Hepatocyte (in vitro differentiated cells): ENCODE measurements around the gene MFSD6. TPM values are rescaled to one million over a fixed set of nuclear protein-coding genes. Genes with fewer than 3 reads are reported as not detected.

Source experiments
- DNase-seq: peaks from one replicate; pipeline ENCODE4 v3.0.0-alpha.2; 2016; ENCODE audit warnings: low spot score
- H2AFZ ChIP-seq: fragments of 200-600 bp; sonication (generic); 2 replicates; pipeline ENCODE4 v1.6.0; 2016; ENCODE audit warnings: antibody characterized with exemption, mild to moderate bottlenecking
- H3K27ac ChIP-seq: fragments of 200-600 bp; sonication (generic); 2 replicates; pipeline ENCODE4 v1.5.1; 2016; ENCODE audit warnings: mild to moderate bottlenecking
- H3K27me3 ChIP-seq: fragments of 200-600 bp; sonication (generic); 2 replicates; pipeline ENCODE4 v1.6.1; 2016
- H3K36me3 ChIP-seq: fragments of 200-600 bp; sonication (generic); replicated peaks from 2 replicates; pipeline ENCODE4 v1.5.1; 2016; ENCODE audit warnings: low read depth; ENCODE audit not compliant: insufficient read depth
- H3K4me1 ChIP-seq: fragments of 200-600 bp; sonication (generic); 2 replicates; pipeline ENCODE4 v1.5.1; 2016; ENCODE audit warnings: mild to moderate bottlenecking, moderate library complexity; ENCODE audit not compliant: insufficient read depth
- H3K4me2 ChIP-seq: fragments of 200-600 bp; sonication (generic); 2 replicates; pipeline ENCODE4 v1.6.0; 2016
- H3K4me3 ChIP-seq: fragments of 200-600 bp; sonication (generic); 2 replicates; pipeline ENCODE4 v1.5.1; 2016; ENCODE audit warnings: mild to moderate bottlenecking
- H3K79me2 ChIP-seq: fragments of 200-600 bp; sonication (generic); 2 replicates; pipeline ENCODE4 v1.6.0; 2017; ENCODE audit warnings: mild to moderate bottlenecking
- H3K9me2 ChIP-seq: fragments of 200-600 bp; sonication (generic); replicated peaks from 2 replicates; pipeline ENCODE4 v1.6.0; 2017; ENCODE audit warnings: mild to moderate bottlenecking; ENCODE audit not compliant: insufficient read depth
- H3K9me3 ChIP-seq: fragments of 200-600 bp; sonication (generic); 2 replicates; pipeline ENCODE4 v1.5.1; 2016; ENCODE audit warnings: low read depth, mild to moderate bottlenecking
- H4K20me1 ChIP-seq: fragments of 200-600 bp; sonication (generic); 2 replicates; pipeline ENCODE4 v1.6.0; 2016; ENCODE audit warnings: mild to moderate bottlenecking; ENCODE audit not compliant: insufficient read depth, poor library complexity, severe bottlenecking
- EZH2 ChIP-seq: fragments of 200-600 bp; sonication (generic); IDR thresholded peaks from 2 replicates; pipeline ENCODE4 v1.6.1; 2016; ENCODE audit warnings: antibody characterized with exemption, mild to moderate bottlenecking, borderline replicate concordance
- EZH2phosphoT487 ChIP-seq: fragments of 200-600 bp; sonication (generic); IDR thresholded peaks from one replicate; pipeline ENCODE4 v1.6.1; 2018; ENCODE audit warnings: antibody characterized with exemption, mild to moderate bottlenecking, low read depth, moderate library complexity; ENCODE audit not compliant: unreplicated experiment, severe bottlenecking
- WGBS: methylation state at CpG from one replicate; pipeline ENCODE4 v1.1.6; 2016; ENCODE audit warnings: low lambda C conversion rate; ENCODE audit errors: missing lambda C conversion rate; 5-methylcytosine and 5-hydroxymethylcytosine counted together
- polyA plus RNA-seq: library from polyadenylated mRNA; unstranded; fragments of >200 nt; fragmentation: Nextera tagmentation; extraction: Ambion mirVana; gene quantifications from 2 replicates; pipeline ENCODE4 v1.2.1, GENCODE V29; 2016
- total RNA-seq: library from RNA; depleted of rRNA; stranded (reverse); fragments of >200 nt; gene quantifications from 2 replicates; pipeline ENCODE4 v1.2.3, GENCODE V29; 2014
- TF ChIP-seq, protein P1 (sequence below): fragments of 200-600 bp; sonication (generic); IDR thresholded peaks from 2 replicates; pipeline ENCODE4 v1.5.1; 2016; ENCODE audit warnings: antibody characterized with exemption, mild to moderate bottlenecking; ENCODE audit not compliant: poor library complexity

Gene MFSD6
- total and polyA plus RNA-seq, 2 experiments from 2014 or later, result 9.7 to 15.9 TPM

DNA sequence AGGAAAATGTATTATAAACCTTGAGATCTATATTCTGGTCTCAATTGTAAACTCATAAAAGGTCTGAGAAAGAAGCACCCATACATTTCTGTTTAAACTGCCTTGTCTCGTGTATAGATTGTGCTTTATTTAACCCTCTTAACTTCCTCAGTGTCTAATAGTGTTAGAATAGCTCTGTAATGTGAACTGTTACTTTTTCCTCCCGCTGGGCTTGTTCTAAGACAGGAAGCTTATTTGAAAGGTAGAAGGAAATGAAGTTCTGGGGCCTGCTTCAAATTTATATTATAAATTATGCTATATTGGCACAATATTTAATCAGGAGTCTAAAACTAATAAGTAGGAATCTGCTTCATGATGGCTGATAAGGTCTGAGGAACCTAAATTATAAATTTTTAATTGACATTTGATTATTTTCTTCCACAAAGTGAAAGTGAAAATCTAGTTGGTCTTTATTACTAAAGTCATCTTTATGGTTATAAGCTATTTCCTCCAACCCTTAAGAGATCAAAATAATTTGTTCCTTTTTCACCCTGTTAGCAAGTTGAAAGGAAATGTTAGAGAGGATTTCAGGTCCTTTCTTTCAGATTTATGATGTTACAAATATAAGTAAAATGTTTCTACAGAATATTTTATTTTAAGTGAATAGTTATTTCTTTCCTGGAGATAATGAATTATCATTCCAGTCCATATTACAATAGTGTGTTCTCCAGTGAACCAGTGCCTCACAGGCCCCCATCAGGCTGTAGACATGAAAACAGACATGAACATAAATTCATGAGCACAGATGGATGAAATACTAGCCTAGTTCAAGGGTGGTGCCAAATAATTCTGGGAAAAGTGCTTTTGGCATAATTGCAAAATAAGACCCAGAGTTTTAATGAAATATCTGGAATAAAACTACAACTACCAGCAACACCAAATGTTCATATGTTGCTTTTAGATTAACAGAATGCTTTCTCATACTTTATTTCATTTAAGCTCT, 7.9 kb downstream of the MFSD6 start:
- Histone ChIP-seq H3K27ac (no peak overlapping the region), H3K27me3 (no peaks in the 10 kb centered on the region), H3K9me2 (no peaks in the 10 kb centered on the region), H3K4me1 (no peaks in the 10 kb centered on the region), H4K20me1 (no peaks in the 10 kb centered on the region), H3K79me2 (no peaks in the 10 kb centered on the region), H2AFZ (no peak overlapping the region), H3K4me2 (no peak overlapping the region), H3K9me3 (no peaks in the 10 kb centered on the region), H3K4me3 (no peak overlapping the region), H3K36me3 (no peaks in the 10 kb centered on the region)
- TF ChIP-seq, protein P1, sequence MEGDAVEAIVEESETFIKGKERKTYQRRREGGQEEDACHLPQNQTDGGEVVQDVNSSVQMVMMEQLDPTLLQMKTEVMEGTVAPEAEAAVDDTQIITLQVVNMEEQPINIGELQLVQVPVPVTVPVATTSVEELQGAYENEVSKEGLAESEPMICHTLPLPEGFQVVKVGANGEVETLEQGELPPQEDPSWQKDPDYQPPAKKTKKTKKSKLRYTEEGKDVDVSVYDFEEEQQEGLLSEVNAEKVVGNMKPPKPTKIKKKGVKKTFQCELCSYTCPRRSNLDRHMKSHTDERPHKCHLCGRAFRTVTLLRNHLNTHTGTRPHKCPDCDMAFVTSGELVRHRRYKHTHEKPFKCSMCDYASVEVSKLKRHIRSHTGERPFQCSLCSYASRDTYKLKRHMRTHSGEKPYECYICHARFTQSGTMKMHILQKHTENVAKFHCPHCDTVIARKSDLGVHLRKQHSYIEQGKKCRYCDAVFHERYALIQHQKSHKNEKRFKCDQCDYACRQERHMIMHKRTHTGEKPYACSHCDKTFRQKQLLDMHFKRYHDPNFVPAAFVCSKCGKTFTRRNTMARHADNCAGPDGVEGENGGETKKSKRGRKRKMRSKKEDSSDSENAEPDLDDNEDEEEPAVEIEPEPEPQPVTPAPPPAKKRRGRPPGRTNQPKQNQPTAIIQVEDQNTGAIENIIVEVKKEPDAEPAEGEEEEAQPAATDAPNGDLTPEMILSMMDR, result no peak
- no peak for TF ChIP-seq EZH2phosphoT487
- no peak for TF ChIP-seq EZH2
- no peak for DNase-seq
- 82% methylated on average over 2 of the region's 2 CpGs for whole genome bisulfite sequencing

DNA sequence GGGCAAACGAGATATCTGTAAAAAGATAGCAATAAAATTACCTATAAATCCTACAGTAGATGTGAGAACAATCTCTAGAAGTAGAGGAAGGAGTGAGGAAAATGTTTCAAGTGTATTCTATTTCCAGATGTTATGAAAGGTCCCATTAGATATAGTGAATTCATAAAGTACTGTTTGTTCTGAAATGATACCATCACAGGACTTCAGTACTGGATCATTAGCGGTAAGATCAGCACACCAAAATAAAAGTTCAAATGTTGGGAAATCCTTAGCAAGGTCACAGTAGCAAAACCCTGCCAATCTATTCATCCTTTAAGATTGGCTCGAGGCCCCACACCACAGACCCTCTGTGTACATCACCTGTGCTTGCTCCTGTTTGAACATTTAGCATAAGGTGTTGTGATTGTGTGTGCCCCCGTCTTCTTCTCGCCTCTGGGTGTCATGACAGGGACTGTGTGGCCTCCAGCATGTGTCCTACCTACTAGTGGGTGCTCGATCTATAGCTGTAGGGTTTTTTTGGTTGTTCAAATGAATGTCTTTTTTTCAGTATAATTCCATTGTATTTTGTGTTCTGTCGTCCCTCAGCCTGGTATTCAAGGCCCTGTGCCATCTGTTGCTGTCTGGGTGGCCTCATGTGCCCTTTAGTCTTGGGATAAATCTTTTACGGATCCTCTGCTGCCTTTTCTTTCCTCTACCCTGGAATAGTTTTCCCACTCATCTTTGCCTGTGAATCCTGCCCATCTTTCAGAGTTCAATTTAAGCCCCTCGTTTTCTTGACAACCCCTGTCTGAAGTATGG, 9.1 kb downstream of the MFSD6 start:
- Histone ChIP-seq H3K27ac (no peak overlapping the region), H4K20me1 (no peaks in the 10 kb centered on the region), H3K79me2 (no peaks in the 10 kb centered on the region), H3K27me3 (no peaks in the 10 kb centered on the region), H3K9me3 (no peaks in the 10 kb centered on the region), H3K9me2 (no peaks in the 10 kb centered on the region), H3K4me1 (no peaks in the 10 kb centered on the region), H3K4me2 (no peak overlapping the region), H3K36me3 (no peaks in the 10 kb centered on the region), H2AFZ (no peak overlapping the region), H3K4me3 (no peak overlapping the region)
- DNase-seq, result no peak
- 94% methylated on average over 9 of the region's 9 CpGs for WGBS
- TF ChIP-seq, protein P1, result no peak
- TF ChIP-seq EZH2, result no peak
- no peak for TF ChIP-seq EZH2phosphoT487

DNA sequence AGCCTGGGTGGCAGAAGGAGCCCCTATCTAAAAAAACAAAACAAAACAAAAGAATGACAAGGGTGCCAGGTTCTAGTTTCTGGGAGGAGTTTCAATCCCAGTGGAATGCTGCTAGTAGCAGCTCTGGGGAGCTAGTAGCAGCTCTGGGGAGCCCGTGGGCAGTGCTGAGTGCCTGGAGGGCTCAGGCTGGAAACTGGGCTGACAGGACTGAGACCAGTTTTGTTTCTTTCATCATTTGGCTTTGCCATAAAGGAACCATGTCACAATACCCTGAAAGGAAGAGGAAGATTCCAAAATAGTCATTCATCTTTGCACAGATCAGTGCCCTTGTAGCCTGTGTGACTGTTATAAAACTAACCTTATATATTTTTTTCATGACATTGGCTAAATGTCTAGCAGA, 10.6 kb downstream of the MFSD6 start:
- Histone ChIP-seq H3K9me2 (no peaks in the 10 kb centered on the region), H3K27ac (no peak overlapping the region), H3K4me3 (no peak overlapping the region), H3K4me2 (no peak overlapping the region), H3K4me1 (no peaks in the 10 kb centered on the region), H3K36me3 (no peaks in the 10 kb centered on the region), H3K79me2 (no peaks in the 10 kb centered on the region), H2AFZ (no peak overlapping the region), H3K27me3 (no peaks in the 10 kb centered on the region), H4K20me1 (no peaks in the 10 kb centered on the region), H3K9me3 (no peaks in the 10 kb centered on the region)
- WGBS, result 69% methylated on average over 1 of the region's 1 CpG
- TF ChIP-seq, protein P1, result no peak
- TF ChIP-seq EZH2phosphoT487 (no peak), EZH2 (no peak)
- no peak for DNase-seq
